KMS-11 (cell line): ENCODE measurements around the gene RAI14.

ENCODE experiments used
- H2AFZ ChIP-seq: fragments of 200-600 bp; sonication (generic); 2 replicates; pipeline ENCODE4 v1.6.1; 2016; ENCODE audit warnings: antibody characterized with exemption, mixed run types, low read depth
- H3K27ac ChIP-seq: fragments of 200-600 bp; sonication (generic); 2 replicates; pipeline ENCODE4 v1.6.1; 2016; ENCODE audit warnings: mild to moderate bottlenecking, mixed run types
- H3K27me3 ChIP-seq: fragments of 200-600 bp; sonication (generic); 2 replicates; pipeline ENCODE4 v1.6.1; 2017; ENCODE audit warnings: mild to moderate bottlenecking, low read depth, mixed run types, moderate library complexity; ENCODE audit not compliant: insufficient read depth
- H3K36me3 ChIP-seq: fragments of 200-600 bp; sonication (generic); 2 replicates; pipeline ENCODE4 v1.6.1; 2017; ENCODE audit warnings: mild to moderate bottlenecking, mixed run types; ENCODE audit not compliant: insufficient read depth
- H3K4me1 ChIP-seq: fragments of 200-600 bp; sonication (generic); 2 replicates; pipeline ENCODE4 v1.6.1; 2016; ENCODE audit warnings: mild to moderate bottlenecking, low read depth, mixed run types; ENCODE audit not compliant: poor library complexity, severe bottlenecking
- H3K4me2 ChIP-seq: fragments of 200-600 bp; sonication (generic); 2 replicates; pipeline ENCODE4 v1.7.0; 2016; ENCODE audit warnings: mild to moderate bottlenecking, mixed run types
- H3K4me3 ChIP-seq: fragments of 200-600 bp; sonication (generic); IDR thresholded peaks from 2 replicates; pipeline ENCODE4 v1.6.1; 2017; ENCODE audit warnings: low read depth, low read length, mixed read lengths; ENCODE audit not compliant: insufficient read depth
- H3K79me2 ChIP-seq: fragments of 200-600 bp; sonication (generic); 2 replicates; pipeline ENCODE4 v1.6.1; 2016; ENCODE audit warnings: low read depth, mixed run types; ENCODE audit not compliant: insufficient read depth
- H3K9ac ChIP-seq: fragments of 200-600 bp; sonication (generic); 2 replicates; pipeline ENCODE4 v1.6.1; 2016; ENCODE audit warnings: mild to moderate bottlenecking, mixed run types
- H4K20me1 ChIP-seq: fragments of 200-600 bp; sonication (generic); 2 replicates; pipeline ENCODE4 v1.6.1; 2016; ENCODE audit warnings: mild to moderate bottlenecking, mixed run types; ENCODE audit not compliant: insufficient read depth
- CTCF ChIP-seq: fragments of 200-600 bp; sonication (generic); conservative IDR thresholded peaks from 2 replicates; pipeline ENCODE4 v1.6.1; 2017; ENCODE audit warnings: low read depth, mild to moderate bottlenecking, antibody characterized with exemption, low read length, moderate library complexity, mixed read lengths

The RAI14 gene

GRCh38 chr5:34695275-34696027 lies 39.3 kb downstream of the RAI14 start:
- no peaks in the 10 kb centered on the region for H3K4me1 ChIP-seq
- H3K27me3 ChIP-seq: no peaks in the 10 kb centered on the region
- no peaks in the 10 kb centered on the region for H4K20me1 ChIP-seq
- H3K9ac ChIP-seq: no peak overlapping the region
- no peak for TF ChIP-seq CTCF
- no peak overlapping the region for H2AFZ ChIP-seq
- H3K79me2 ChIP-seq: no peaks in the 10 kb centered on the region
- no peak overlapping the region for H3K4me3 ChIP-seq
- no peak overlapping the region for H3K4me2 ChIP-seq
- H3K27ac ChIP-seq: no peak overlapping the region
- H3K36me3 ChIP-seq: no peaks in the 10 kb centered on the region

- Histone ChIP-seq H2AFZ (no peak overlapping the region), H3K4me2 (no peak overlapping the region), H3K9ac (no peak overlapping the region), H3K4me3 (no peak overlapping the region), H3K27ac (no peak overlapping the region), H3K27me3 (no peaks in the 10 kb centered on the region), H3K36me3 (no peaks in the 10 kb centered on the region), H4K20me1 (no peaks in the 10 kb centered on the region), H3K4me1 (no peaks in the 10 kb centered on the region), H3K79me2 (no peaks in the 10 kb centered on the region)
- no peak for TF ChIP-seq CTCF
Observed at GRCh38 chr5:34697308-34698108, 41.4 kb downstream of the RAI14 start.

- H3K27ac ChIP-seq: no peak overlapping the region
- H3K4me3 ChIP-seq: no peak overlapping the region
- no peaks in the 10 kb centered on the region for H3K27me3 ChIP-seq
- H2AFZ ChIP-seq: no peak overlapping the region
- no peaks in the 10 kb centered on the region for H3K79me2 ChIP-seq
- H3K4me2 ChIP-seq: no peak overlapping the region
- H3K9ac ChIP-seq: no peak overlapping the region
- no peaks in the 10 kb centered on the region for H3K36me3 ChIP-seq
- no peaks in the 10 kb centered on the region for H4K20me1 ChIP-seq
- H3K4me1 ChIP-seq: no peaks in the 10 kb centered on the region
- TF ChIP-seq CTCF: no peak
Observed at GRCh38 chr5:34698109-34698419, 41.9 kb downstream of the RAI14 start.

- Histone ChIP-seq H3K4me3 (no peak overlapping the region), H3K27me3 (no peaks in the 10 kb centered on the region), H3K27ac (no peak overlapping the region), H3K79me2 (no peaks in the 10 kb centered on the region), H4K20me1 (no peaks in the 10 kb centered on the region), H2AFZ (no peak overlapping the region), H3K9ac (no peak overlapping the region), H3K4me2 (no peak overlapping the region), H3K36me3 (no peaks in the 10 kb centered on the region), H3K4me1 (no peaks in the 10 kb centered on the region)
- TF ChIP-seq CTCF: no peak
Observed at GRCh38 chr5:34698754-34699153, 42.6 kb downstream of the RAI14 start.
